Sciatic nerve (tissue), 2 donors: ENCODE data around the gene MAPK8IP1. TPM values are rescaled to one million over a fixed set of nuclear protein-coding genes. Genes with fewer than 3 reads are reported as not detected.

ENCODE experiments used
- ATAC-seq: fragments of 200-7000 bp; cut with Tn5 transposase; one replicate; pipeline ENCODE4 v1.9.1; 2020; ENCODE audit warnings: mild to moderate bottlenecking, moderate library complexity
- DNase-seq: peaks from one replicate; pipeline ENCODE4 v3.0.0-alpha.2; 2020; ENCODE audit warnings: low spot score
- intact Hi-C: fragments of 100-400 bp; cut with DNase I; formaldehyde crosslinking; loops from one replicate; pipeline ENCODE4 v1.14.2; 2022
- total RNA-seq: library from RNA; stranded (reverse); fragmentation: NEBNext Ultra II Directional; extraction: Animal tissue kit (Norgen Biotek cat#: 25700); gene quantifications from one replicate; pipeline ENCODE4 v1.2.1, GENCODE V29; 2021
- donor health status: DM: no; HTN: no; CAD: no.
- donor health status: DM: no; HTN: no; CAD: no.

Gene MAPK8IP1
- total RNA-seq, 1 donor from 2014 or later = 285 TPM

- ATAC-seq = no peak
- intact Hi-C loops = no loop called here
- DNase-seq = no peak
These were observed 44.8 kb downstream of the MAPK8IP1 start for GRCh38 chr11:45930031-45930794.

GRCh38 chr11:45930951-45931570 lies 45.6 kb downstream of the MAPK8IP1 start:
- ATAC-seq (no peak), DNase-seq (no peak)
- intact Hi-C loops = no loop called here

- ATAC-seq (peak; percentile 39), DNase-seq (no peak)
- intact Hi-C loops = no loop called here
These were observed 46.3 kb downstream of the MAPK8IP1 start for GRCh38 chr11:45931739-45932138.

GRCh38 chr11:45932217-45932616 lies 46.8 kb downstream of the MAPK8IP1 start:
- no peak for ATAC-seq
- no peak for DNase-seq
- intact Hi-C loops = no loop called here

GRCh38 chr11:45933131-45933831 lies 47.8 kb downstream of the MAPK8IP1 start:
- intact Hi-C loops = no loop called here
- DNase-seq (no peak), ATAC-seq (no peak)

GRCh38 chr11:45933846-45934579 lies 48.6 kb downstream of the MAPK8IP1 start:
- DNase-seq (no peak), ATAC-seq (no peak)
- intact Hi-C loops = no loop called here

GRCh38 chr11:45934580-45935318 lies 49.3 kb downstream of the MAPK8IP1 start:
- ATAC-seq = no peak
- DNase-seq = no peak
- intact Hi-C loops = no loop called here

GRCh38 chr11:45935349-45936064 lies 50.1 kb downstream of the MAPK8IP1 start:
- ATAC-seq (no peak), DNase-seq (no peak)
- intact Hi-C loops = no loop called here

- DNase-seq (no peak), ATAC-seq (no peak)
- intact Hi-C loops = no loop called here
These were observed 51.1 kb downstream of the MAPK8IP1 start for GRCh38 chr11:45936511-45937054.

- intact Hi-C loops = no loop called here
- no peak for DNase-seq
- ATAC-seq = no peak
These were observed 52.5 kb downstream of the MAPK8IP1 start for GRCh38 chr11:45937916-45938315.

- DNase-seq = no peak
- no peak for ATAC-seq
- intact Hi-C loops = no loop called here
These were observed 54.4 kb downstream of the MAPK8IP1 start for GRCh38 chr11:45939836-45940235.

- ATAC-seq (no peak), DNase-seq (no peak)
- intact Hi-C loops = no loop called here
These were observed 55.8 kb downstream of the MAPK8IP1 start for GRCh38 chr11:45941285-45941684.

GRCh38 chr11:45942381-45942780 lies 56.9 kb downstream of the MAPK8IP1 start:
- intact Hi-C loops = no loop called here
- ATAC-seq = no peak
- DNase-seq = no peak

GRCh38 chr11:45945397-45945999 lies 60.0 kb downstream of the MAPK8IP1 start:
- DNase-seq (no peak), ATAC-seq (no peak)
- intact Hi-C loops = no loop called here

GRCh38 chr11:45947885-45948284 lies 62.4 kb downstream of the MAPK8IP1 start:
- no peak for DNase-seq
- ATAC-seq = no peak
- intact Hi-C loops = no loop called here

- ATAC-seq (no peak), DNase-seq (no peak)
- intact Hi-C loops = no loop called here
These were observed 62.9 kb downstream of the MAPK8IP1 start for GRCh38 chr11:45948356-45948755.

- intact Hi-C loops = no loop called here
- ATAC-seq (peak; percentile 91), DNase-seq (no peak)
These were observed 64.5 kb downstream of the MAPK8IP1 start for GRCh38 chr11:45949992-45950407.
